Measurements from ENCODE around the gene NCBP2. TPM values are rescaled to one million over a fixed set of nuclear protein-coding genes. Genes with fewer than 3 reads are reported as not detected.

NCBP2 gene
- total RNA-seq, 1 experiment from 2014 or later: 66.8 TPM

DNA sequence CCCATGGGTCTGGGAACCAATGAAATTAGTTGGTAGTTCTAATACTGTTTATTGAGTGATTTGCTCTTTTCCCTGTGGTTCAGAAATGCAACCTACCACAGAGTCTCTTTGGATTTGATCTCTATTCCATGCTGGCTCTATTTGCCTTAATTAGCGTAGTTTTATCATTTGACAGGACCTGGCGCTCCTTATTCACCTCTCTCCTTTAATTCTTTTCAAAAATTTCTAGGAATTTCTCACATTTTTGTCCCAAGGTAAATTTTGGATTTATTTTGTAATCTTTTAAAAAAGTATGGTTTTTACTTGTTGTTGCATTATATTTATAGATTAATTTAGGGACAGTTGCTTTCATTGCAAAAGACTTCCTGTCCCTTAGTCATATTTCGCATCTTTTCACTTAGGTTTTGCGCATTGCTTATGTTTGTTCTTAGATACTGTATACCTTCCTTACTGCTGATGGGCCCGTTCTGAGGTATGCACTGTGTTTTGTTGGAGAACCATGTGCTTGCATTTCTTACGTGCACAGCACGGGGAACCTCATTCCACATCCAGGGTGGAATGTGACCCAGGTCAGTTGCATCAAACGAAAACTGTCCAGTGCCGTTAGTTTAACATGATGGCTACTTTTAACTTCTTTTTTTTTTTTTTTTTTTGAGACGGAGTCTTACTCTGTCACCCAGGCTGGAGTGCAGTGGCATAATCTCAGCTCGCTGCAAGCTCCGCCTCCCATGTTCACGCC is 47.6 kb downstream of the NCBP2 start:
- CTCF ChIA-PET: no interaction called here
- Mint-ChIP-seq H3K4me3 (ENCODE audit: unreplicated experiment) (no peak overlapping the region), H3K27me3 (ENCODE audit: insufficient read depth, unreplicated experiment) (no peaks in the 10 kb centered on the region), H3K27ac (ENCODE audit: unreplicated experiment) (no peak overlapping the region), H3K36me3 (ENCODE audit: insufficient read depth, unreplicated experiment) (peaks cover 20% of the 10 kb centered on the region), H3K4me1 (ENCODE audit: low read depth, unreplicated experiment) (peaks cover 14% of the 10 kb centered on the region), H3K9me3 (ENCODE audit: unreplicated experiment) (no peaks in the 10 kb centered on the region)
- no TSS peak for BruUV-seq (replicated peaks)
- no peaks in the 10 kb centered on the region for H3K27me3 ChIP-seq (replicated peaks; ENCODE audit: control insufficient read depth, insufficient read depth, low read length)
- peak in 1 of 2 experiments; percentile 15 for DNase-seq
- no peaks in the 10 kb centered on the region; the same call in 1 of the 2 replicates for H3K36me3 ChIP-seq (ENCODE audit: control insufficient read depth, insufficient read depth, low read length)
- intact Hi-C loops (cut with micrococcal nuclease; ENCODE audit: unreplicated experiment): no loop called here
- POLR2A ChIA-PET: no interaction called here
- TF ChIP-seq, protein P1, sequence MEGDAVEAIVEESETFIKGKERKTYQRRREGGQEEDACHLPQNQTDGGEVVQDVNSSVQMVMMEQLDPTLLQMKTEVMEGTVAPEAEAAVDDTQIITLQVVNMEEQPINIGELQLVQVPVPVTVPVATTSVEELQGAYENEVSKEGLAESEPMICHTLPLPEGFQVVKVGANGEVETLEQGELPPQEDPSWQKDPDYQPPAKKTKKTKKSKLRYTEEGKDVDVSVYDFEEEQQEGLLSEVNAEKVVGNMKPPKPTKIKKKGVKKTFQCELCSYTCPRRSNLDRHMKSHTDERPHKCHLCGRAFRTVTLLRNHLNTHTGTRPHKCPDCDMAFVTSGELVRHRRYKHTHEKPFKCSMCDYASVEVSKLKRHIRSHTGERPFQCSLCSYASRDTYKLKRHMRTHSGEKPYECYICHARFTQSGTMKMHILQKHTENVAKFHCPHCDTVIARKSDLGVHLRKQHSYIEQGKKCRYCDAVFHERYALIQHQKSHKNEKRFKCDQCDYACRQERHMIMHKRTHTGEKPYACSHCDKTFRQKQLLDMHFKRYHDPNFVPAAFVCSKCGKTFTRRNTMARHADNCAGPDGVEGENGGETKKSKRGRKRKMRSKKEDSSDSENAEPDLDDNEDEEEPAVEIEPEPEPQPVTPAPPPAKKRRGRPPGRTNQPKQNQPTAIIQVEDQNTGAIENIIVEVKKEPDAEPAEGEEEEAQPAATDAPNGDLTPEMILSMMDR (IDR thresholded peaks at IDR 0.05; ENCODE audit: insufficient read depth in 1 of 2, low read depth in 1 of 2, low read length in 1 of 2, severe bottlenecking in 1 of 2, unreplicated experiment in 1 of 2): no peak
- H3K4me1 ChIP-seq: peaks cover 18% of the 10 kb centered on the region
- no peak overlapping the region for H3K4me3 ChIP-seq (ENCODE audit: low read depth, low read length)
- no peaks in the 10 kb centered on the region for H3K9me3 ChIP-seq

DNA sequence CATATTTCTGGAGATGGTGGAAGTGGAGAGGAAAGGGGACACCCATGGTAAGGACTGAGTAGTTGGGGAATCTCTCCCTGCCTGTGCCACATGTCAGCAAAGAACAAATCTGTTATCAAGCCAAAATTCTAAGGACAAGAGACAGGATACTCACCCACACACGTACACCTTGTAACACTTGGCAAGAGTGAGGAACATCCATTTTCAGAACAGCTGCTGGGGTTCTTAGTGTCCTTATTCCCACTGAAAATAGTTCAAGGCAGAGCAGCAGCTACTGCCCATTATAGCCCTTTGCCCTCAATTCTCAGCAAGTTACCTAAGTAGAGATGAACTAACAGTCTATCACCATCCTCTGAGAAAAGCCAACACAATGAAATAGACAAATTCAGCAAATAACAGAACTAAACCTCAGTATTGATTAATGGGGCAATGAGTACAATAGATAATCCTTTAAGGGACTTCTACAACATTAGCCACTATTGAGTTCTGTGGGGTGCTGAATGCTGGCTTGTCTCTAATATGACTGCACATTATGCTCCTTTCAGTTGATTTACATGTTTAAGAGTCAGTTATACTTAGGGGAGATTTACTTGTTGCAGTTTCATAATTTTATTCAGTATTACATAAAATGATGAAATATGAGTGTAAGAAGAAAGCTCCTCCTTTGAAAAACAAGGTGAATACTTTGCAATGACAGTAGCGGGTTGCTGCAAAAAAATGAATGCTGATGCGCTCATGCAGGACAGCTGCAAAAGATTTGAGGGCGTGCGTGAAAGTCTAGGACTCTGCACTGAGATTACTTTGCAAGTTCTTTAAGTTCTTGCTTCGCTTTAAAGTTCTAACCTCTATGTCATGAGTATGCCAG is 52.3 kb downstream of the NCBP2 start:
- TF ChIP-seq, protein P1 (IDR thresholded peaks at IDR 0.05; ENCODE audit: insufficient read depth in 1 of 2, low read depth in 1 of 2, low read length in 1 of 2, severe bottlenecking in 1 of 2, unreplicated experiment in 1 of 2): no peak
- CTCF ChIA-PET: no interaction called here
- intact Hi-C loops (cut with micrococcal nuclease; ENCODE audit: unreplicated experiment): no loop called here
- H3K36me3 Mint-ChIP-seq (ENCODE audit: insufficient read depth, unreplicated experiment): peaks cover 28% of the 10 kb centered on the region
- Histone ChIP-seq H3K4me1 (no peaks in the 10 kb centered on the region), H3K4me3 (ENCODE audit: low read depth, low read length) (no peak overlapping the region), H3K9me3 (no peaks in the 10 kb centered on the region), H3K36me3 (ENCODE audit: control insufficient read depth, insufficient read depth, low read length) (no peaks in the 10 kb centered on the region; the same call in 1 of the 2 replicates), H3K27me3 (replicated peaks; ENCODE audit: control insufficient read depth, insufficient read depth, low read length) (no peaks in the 10 kb centered on the region)
- POLR2A ChIA-PET: no interaction called here
- no peak for DNase-seq
- no peaks in the 10 kb centered on the region for H3K27me3 Mint-ChIP-seq (ENCODE audit: insufficient read depth, unreplicated experiment)
- H3K4me1 Mint-ChIP-seq (ENCODE audit: low read depth, unreplicated experiment): no peaks in the 10 kb centered on the region
- no peaks in the 10 kb centered on the region for H3K9me3 Mint-ChIP-seq (ENCODE audit: unreplicated experiment)
- H3K27ac Mint-ChIP-seq (ENCODE audit: unreplicated experiment): no peak overlapping the region
- H3K4me3 Mint-ChIP-seq (ENCODE audit: unreplicated experiment): no peak overlapping the region
- BruUV-seq (replicated peaks): no TSS peak

DNA sequence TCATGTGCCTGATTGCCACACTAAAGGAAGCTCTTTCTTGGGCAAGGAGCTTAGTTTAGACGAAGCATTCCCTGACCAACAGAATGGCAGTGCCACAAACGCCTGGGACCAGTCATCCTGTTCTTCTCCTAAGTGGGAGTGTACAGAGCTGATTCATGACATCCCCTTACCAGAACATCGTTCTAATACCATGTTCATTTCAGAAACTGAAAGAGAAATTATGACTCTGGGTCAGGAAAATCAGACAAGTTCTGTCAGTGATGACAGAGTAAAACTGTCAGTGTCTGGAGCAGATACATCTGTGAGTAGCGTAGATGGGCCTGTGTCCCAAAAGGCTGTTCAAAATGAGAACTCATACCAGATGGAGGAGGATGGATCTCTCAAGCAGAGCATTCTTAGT is 56.2 kb downstream of the NCBP2 start:
- no peak for DNase-seq
- H3K4me1 ChIP-seq: no peaks in the 10 kb centered on the region
- H3K9me3 Mint-ChIP-seq (ENCODE audit: unreplicated experiment): no peaks in the 10 kb centered on the region
- H3K27me3 Mint-ChIP-seq (ENCODE audit: insufficient read depth, unreplicated experiment): no peaks in the 10 kb centered on the region
- H3K36me3 Mint-ChIP-seq (ENCODE audit: insufficient read depth, unreplicated experiment): peaks cover 40% of the 10 kb centered on the region
- no peaks in the 10 kb centered on the region for H3K27me3 ChIP-seq (replicated peaks; ENCODE audit: control insufficient read depth, insufficient read depth, low read length)
- no peaks in the 10 kb centered on the region for H3K9me3 ChIP-seq
- intact Hi-C loops (cut with micrococcal nuclease; ENCODE audit: unreplicated experiment): no loop called here
- no peak overlapping the region for H3K4me3 Mint-ChIP-seq (ENCODE audit: unreplicated experiment)
- H3K27ac Mint-ChIP-seq (ENCODE audit: unreplicated experiment): no peak overlapping the region
- TF ChIP-seq, protein P1 (IDR thresholded peaks at IDR 0.05; ENCODE audit: insufficient read depth in 1 of 2, low read depth in 1 of 2, low read length in 1 of 2, severe bottlenecking in 1 of 2, unreplicated experiment in 1 of 2): no peak
- H3K4me3 ChIP-seq (ENCODE audit: low read depth, low read length): no peak overlapping the region
- CTCF ChIA-PET: no interaction called here
- no TSS peak for BruUV-seq (replicated peaks)
- POLR2A ChIA-PET: interaction anchor here (1.3 kb wide), 1 partner anchor 18 kb away, joined by 3 read pairs; the partner anchor contains the start of gene SENP5
- no peaks in the 10 kb centered on the region for H3K4me1 Mint-ChIP-seq (ENCODE audit: low read depth, unreplicated experiment)
- H3K36me3 ChIP-seq (ENCODE audit: control insufficient read depth, insufficient read depth, low read length): no peaks in the 10 kb centered on the region

Other genes starting within 250 kb of the NCBP2 start
- gene CEP19, start 230.3 kb downstream of the NCBP2 start, total RNA-seq (2022): 1.6 and 1.7 TPM in 2 replicates
- 24.6 and 31.1 TPM in 2 replicates for gene PIGX, start 230.2 kb downstream of the NCBP2 start, total RNA-seq (2022)
- gene PAK2, start 202.7 kb downstream of the NCBP2 start, total RNA-seq (2022): 73.7 and 89.6 TPM in 2 replicates
- 33.6 and 36.8 TPM in 2 replicates for gene SENP5, start 74.6 kb downstream of the NCBP2 start, total RNA-seq (2022)
- gene PIGZ, start 26.3 kb upstream of the NCBP2 start, total RNA-seq (2022): 4.9 and 5.1 TPM in 2 replicates
- gene MELTF, start 87.3 kb upstream of the NCBP2 start, total RNA-seq (2022): 29.3 and 30.6 TPM in 2 replicates